ENCODE measurements around the gene CBX3. TPM values are rescaled to one million over a fixed set of nuclear protein-coding genes. Genes with fewer than 3 reads are reported as not detected.

The CBX3 gene
- total RNA-seq, 1 donor from 2014 or later: 148 TPM

DNA sequence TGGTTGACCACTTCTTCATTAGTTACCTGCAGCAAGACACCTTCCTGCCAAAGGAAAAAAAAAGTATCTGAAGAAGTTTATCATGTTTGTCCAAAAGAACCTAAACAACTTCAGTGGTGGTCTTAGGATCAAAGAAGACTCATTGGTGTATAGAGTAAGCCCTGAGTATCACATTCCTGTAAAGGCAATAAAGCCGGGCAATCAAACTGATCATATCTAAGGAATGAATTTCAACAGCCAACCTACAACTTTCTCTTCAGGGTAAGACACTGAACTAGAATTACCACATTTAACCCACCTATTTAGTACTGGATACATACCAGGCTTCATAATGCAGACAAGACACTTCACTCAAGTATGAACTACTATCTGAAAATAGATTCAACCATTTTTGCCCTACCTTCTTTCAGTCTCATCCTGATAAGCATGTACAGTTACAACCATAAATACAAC is 11.1 kb upstream of the CBX3 start:
- no peak overlapping the region for H3K9ac ChIP-seq (ENCODE audit: low read length)
- no peak overlapping the region for H3K4me2 ChIP-seq (ENCODE audit: low read length)
- H3K9me3 ChIP-seq (ENCODE audit: insufficient read depth, low read depth, low read length): no peaks in the 10 kb centered on the region
- H3K9me3 Mint-ChIP-seq (ENCODE audit: unreplicated experiment): no peaks in the 10 kb centered on the region
- no peaks in the 10 kb centered on the region for H3K27me3 Mint-ChIP-seq (ENCODE audit: low read depth, unreplicated experiment)
- peaks cover 90% of the 10 kb centered on the region for H4K20me1 ChIP-seq (ENCODE audit: insufficient read depth, low read length)
- peaks cover 28% of the 10 kb centered on the region for H3K36me3 Mint-ChIP-seq (ENCODE audit: low read depth, unreplicated experiment)
- no peaks in the 10 kb centered on the region for H3K4me1 ChIP-seq (ENCODE audit: insufficient read depth, low read length)
- H3K4me3 ChIP-seq (ENCODE audit: insufficient read depth, low read depth, low read length): no peak overlapping the region
- H3K36me3 ChIP-seq (ENCODE audit: insufficient read depth, low read length): peaks cover 66% of the 10 kb centered on the region
- FAIRE-seq (no peak), DNase-seq (ENCODE audit: low read depth) (no peak)
- H3K4me1 Mint-ChIP-seq (ENCODE audit: low read depth, unreplicated experiment): peaks cover 59% of the 10 kb centered on the region
- peak overlapping the region; percentile 6 for H3K27ac Mint-ChIP-seq (ENCODE audit: unreplicated experiment)
- H2AFZ ChIP-seq (ENCODE audit: low read depth, low read length): no peak overlapping the region
- peak overlapping the region; percentile 4 for H3K4me3 Mint-ChIP-seq (ENCODE audit: unreplicated experiment)
- H3K79me2 ChIP-seq (ENCODE audit: insufficient read depth, low read length): peaks cover 56% of the 10 kb centered on the region
- TF ChIP-seq, protein P1, sequence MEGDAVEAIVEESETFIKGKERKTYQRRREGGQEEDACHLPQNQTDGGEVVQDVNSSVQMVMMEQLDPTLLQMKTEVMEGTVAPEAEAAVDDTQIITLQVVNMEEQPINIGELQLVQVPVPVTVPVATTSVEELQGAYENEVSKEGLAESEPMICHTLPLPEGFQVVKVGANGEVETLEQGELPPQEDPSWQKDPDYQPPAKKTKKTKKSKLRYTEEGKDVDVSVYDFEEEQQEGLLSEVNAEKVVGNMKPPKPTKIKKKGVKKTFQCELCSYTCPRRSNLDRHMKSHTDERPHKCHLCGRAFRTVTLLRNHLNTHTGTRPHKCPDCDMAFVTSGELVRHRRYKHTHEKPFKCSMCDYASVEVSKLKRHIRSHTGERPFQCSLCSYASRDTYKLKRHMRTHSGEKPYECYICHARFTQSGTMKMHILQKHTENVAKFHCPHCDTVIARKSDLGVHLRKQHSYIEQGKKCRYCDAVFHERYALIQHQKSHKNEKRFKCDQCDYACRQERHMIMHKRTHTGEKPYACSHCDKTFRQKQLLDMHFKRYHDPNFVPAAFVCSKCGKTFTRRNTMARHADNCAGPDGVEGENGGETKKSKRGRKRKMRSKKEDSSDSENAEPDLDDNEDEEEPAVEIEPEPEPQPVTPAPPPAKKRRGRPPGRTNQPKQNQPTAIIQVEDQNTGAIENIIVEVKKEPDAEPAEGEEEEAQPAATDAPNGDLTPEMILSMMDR (IDR thresholded peaks at IDR 0.05; ENCODE audit: insufficient read depth, low read depth, low read length): no peak
- TF ChIP-seq EZH2 (IDR thresholded peaks at IDR 0.05; ENCODE audit: insufficient read depth, low read length): no peak
- H3K27me3 ChIP-seq (ENCODE audit: insufficient read depth, low read length): no peaks in the 10 kb centered on the region
- H3K27ac ChIP-seq (ENCODE audit: low read depth, low read length): no peak overlapping the region

DNA sequence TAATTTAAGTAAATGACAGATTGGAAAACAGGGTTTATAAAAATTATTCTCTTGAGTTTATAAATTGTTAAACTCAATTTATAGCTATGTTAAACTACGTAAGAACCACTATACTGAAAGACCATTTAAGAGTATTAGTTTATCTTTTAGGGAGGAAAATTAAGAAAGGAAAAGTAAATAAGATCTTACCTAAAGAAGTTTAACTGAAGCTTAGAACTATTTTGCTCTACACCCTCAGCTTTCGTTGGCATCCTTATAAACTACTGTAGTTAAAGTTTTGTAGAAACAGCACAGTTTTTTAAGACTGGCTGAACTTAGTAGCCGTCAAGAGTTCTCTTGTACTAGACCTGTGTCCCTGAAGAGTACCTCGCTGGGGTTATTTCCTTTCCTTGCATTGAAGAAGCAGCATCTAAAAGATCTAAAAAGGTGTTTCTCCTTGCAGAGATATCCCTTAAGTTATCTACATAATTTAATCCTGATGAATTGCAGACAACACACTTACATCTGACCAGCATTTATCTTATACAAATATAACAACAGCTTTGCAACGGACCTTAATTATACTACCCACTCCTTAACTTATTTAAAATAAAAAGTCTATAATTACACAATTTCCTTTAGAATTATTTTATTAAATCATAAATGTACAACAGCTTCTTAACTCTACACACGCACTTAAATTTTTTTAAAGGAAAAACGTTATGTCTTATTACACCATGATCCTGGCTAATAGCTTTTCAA is 10.1 kb upstream of the CBX3 start:
- H3K4me3 ChIP-seq (ENCODE audit: insufficient read depth, low read depth, low read length): no peak overlapping the region
- H3K9me3 ChIP-seq (ENCODE audit: insufficient read depth, low read depth, low read length): no peaks in the 10 kb centered on the region
- no peak overlapping the region for H3K9ac ChIP-seq (ENCODE audit: low read length)
- no peak overlapping the region for H3K27ac ChIP-seq (ENCODE audit: low read depth, low read length)
- Mint-ChIP-seq H3K4me3 (ENCODE audit: unreplicated experiment) (peak overlapping the region; percentile 4), H3K4me1 (ENCODE audit: low read depth, unreplicated experiment) (peaks cover 61% of the 10 kb centered on the region), H3K27me3 (ENCODE audit: low read depth, unreplicated experiment) (no peaks in the 10 kb centered on the region), H3K27ac (ENCODE audit: unreplicated experiment) (peak overlapping the region; percentile 6), H3K9me3 (ENCODE audit: unreplicated experiment) (no peaks in the 10 kb centered on the region), H3K36me3 (ENCODE audit: low read depth, unreplicated experiment) (peaks cover 31% of the 10 kb centered on the region)
- DNase-seq (ENCODE audit: low read depth) (no peak), FAIRE-seq (no peak)
- H3K4me1 ChIP-seq (ENCODE audit: insufficient read depth, low read length): peaks cover 4% of the 10 kb centered on the region
- H3K4me2 ChIP-seq (ENCODE audit: low read length): no peak overlapping the region
- peaks cover 74% of the 10 kb centered on the region for H3K36me3 ChIP-seq (ENCODE audit: insufficient read depth, low read length)
- no peak for TF ChIP-seq EZH2 (IDR thresholded peaks at IDR 0.05; ENCODE audit: insufficient read depth, low read length)
- TF ChIP-seq, protein P1 (IDR thresholded peaks at IDR 0.05; ENCODE audit: insufficient read depth, low read depth, low read length): no peak
- H3K27me3 ChIP-seq (ENCODE audit: insufficient read depth, low read length): no peaks in the 10 kb centered on the region
- H4K20me1 ChIP-seq (ENCODE audit: insufficient read depth, low read length): peaks cover 97% of the 10 kb centered on the region
- H2AFZ ChIP-seq (ENCODE audit: low read depth, low read length): no peak overlapping the region
- peaks cover 65% of the 10 kb centered on the region for H3K79me2 ChIP-seq (ENCODE audit: insufficient read depth, low read length)

DNA sequence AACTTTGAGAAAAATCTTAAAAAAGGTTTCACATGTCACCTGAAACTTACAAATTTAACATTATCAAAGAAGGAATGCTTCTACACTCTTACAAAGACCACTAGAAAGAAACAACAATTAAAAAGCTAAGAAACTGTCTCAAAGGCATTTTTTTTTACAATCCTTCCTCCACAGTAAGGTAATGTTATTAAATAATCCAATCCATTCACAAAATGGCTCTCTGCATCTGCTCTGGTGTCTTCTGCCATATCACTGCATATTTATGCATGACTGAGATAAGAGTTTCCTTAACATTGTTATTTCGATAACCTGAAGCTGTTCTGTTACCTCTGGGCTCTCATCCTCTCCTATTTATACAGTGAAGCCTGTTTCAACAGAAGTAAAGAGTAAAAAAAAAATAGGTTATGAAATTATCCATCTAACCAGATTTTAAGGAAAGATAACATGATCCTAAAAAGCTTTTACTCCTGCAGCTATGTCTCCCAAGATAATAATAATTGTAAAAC is 9.5 kb upstream of the CBX3 start:
- Histone ChIP-seq H4K20me1 (ENCODE audit: insufficient read depth, low read length) (peaks cover 99% of the 10 kb centered on the region), H3K79me2 (ENCODE audit: insufficient read depth, low read length) (peaks cover 71% of the 10 kb centered on the region), H3K9ac (ENCODE audit: low read length) (no peak overlapping the region), H3K27me3 (ENCODE audit: insufficient read depth, low read length) (no peaks in the 10 kb centered on the region), H2AFZ (ENCODE audit: low read depth, low read length) (no peak overlapping the region), H3K4me1 (ENCODE audit: insufficient read depth, low read length) (peaks cover 11% of the 10 kb centered on the region), H3K4me3 (ENCODE audit: insufficient read depth, low read depth, low read length) (no peak overlapping the region), H3K4me2 (ENCODE audit: low read length) (no peak overlapping the region), H3K36me3 (ENCODE audit: insufficient read depth, low read length) (peaks cover 80% of the 10 kb centered on the region), H3K9me3 (ENCODE audit: insufficient read depth, low read depth, low read length) (no peaks in the 10 kb centered on the region), H3K27ac (ENCODE audit: low read depth, low read length) (no peak overlapping the region)
- Mint-ChIP-seq H3K27ac (ENCODE audit: unreplicated experiment) (no peak overlapping the region), H3K4me1 (ENCODE audit: low read depth, unreplicated experiment) (peaks cover 58% of the 10 kb centered on the region), H3K9me3 (ENCODE audit: unreplicated experiment) (no peaks in the 10 kb centered on the region), H3K27me3 (ENCODE audit: low read depth, unreplicated experiment) (no peaks in the 10 kb centered on the region), H3K36me3 (ENCODE audit: low read depth, unreplicated experiment) (peaks cover 33% of the 10 kb centered on the region), H3K4me3 (ENCODE audit: unreplicated experiment) (peak overlapping the region; percentile 34)
- no peak for DNase-seq (ENCODE audit: low read depth)
- FAIRE-seq: no peak
- TF ChIP-seq, protein P1 (IDR thresholded peaks at IDR 0.05; ENCODE audit: insufficient read depth, low read depth, low read length): no peak
- no peak for TF ChIP-seq EZH2 (IDR thresholded peaks at IDR 0.05; ENCODE audit: insufficient read depth, low read length)
